ENCODE measurements around the gene JPH4.
"Not testable (repeated sequence)": the region's sequence is repeated elsewhere in the genome, so short reads cannot be mapped to it uniquely, and the experiment has no call there.

Gene JPH4

DNA sequence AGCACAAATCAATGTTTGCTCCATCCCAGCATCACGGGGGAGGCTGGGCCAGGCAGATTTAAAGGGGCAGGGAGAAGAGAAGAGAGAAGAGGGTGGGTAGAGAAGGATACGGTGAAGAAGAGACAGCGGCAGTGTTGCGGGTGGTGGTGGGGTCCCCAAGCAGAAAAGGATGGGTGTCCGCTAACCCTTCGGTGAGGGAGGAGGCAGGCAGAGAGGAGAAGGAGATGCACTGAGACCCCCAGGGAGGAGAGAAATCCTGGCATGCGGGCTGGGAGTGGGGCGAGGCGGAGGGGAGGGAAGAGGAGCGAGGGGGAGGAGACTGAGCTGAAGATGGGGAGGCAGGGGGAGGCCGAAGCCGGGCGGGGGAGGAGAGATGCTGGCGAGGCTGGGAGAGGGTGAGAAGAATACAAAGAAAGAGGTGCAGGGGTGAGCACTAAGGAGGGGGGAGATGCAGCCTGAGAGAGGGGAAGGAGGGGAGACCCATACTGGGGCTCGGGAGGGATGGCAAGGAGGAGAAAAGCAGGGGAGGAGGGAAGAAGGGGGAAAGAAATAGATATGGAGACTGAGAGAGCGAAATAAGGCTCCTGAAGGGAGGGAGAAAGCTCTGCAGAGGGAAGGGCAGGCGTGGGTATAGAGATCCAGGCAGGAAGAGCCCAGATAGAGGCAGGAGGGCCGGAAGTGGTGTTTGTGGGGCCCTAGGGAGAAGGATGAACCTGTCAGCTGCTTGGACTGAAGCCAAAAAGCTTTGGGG lies at the start of gene JPH4:
TSS of gene JPH4 (minus strand) at position 231 of the 751 bp plus-strand sequence. CDS start 1,337 bp downstream, outside the sequence.
- peak; percentile 22 for DNase-seq

DNA sequence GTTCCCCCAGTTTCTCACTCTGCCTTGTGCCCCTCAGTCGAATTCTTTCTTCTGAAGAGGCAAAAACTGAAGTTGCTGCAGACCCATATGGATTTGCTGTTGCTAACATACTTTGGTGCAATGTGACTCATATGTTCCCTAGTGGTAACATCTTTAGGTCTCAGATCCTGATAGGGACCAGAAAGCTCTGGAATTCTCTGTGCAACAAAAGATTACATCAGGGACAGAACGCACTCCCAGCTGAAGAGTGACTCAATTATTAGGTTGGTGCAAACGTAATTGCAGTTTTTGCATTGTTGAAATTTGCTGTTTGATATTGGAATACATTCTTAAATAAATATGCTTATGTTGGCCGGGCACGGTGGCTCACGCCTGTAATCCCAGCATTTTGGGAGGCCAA lies 49.4 kb upstream of the JPH4 start:
- DNase-seq, result no peak

DNA sequence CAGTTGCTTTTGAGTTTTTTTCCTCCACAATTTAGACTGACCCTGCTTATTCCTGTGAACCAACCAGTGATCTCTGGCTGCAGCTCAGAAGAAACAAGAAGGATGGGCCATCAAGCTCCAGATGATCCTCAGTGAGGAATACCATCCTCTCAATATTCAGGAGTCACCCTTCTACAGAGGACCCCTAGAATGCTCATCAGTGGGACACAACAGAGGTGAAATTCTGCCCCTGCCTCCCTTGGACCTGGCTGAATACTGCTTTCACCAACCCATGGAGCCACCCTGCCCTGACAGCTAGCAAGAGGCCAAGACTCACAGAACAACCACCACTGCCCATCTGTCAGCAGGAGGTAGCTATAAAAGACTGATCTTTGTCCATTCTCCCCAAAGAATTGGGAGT lies 48.4 kb upstream of the JPH4 start:
- no peak for DNase-seq

DNA sequence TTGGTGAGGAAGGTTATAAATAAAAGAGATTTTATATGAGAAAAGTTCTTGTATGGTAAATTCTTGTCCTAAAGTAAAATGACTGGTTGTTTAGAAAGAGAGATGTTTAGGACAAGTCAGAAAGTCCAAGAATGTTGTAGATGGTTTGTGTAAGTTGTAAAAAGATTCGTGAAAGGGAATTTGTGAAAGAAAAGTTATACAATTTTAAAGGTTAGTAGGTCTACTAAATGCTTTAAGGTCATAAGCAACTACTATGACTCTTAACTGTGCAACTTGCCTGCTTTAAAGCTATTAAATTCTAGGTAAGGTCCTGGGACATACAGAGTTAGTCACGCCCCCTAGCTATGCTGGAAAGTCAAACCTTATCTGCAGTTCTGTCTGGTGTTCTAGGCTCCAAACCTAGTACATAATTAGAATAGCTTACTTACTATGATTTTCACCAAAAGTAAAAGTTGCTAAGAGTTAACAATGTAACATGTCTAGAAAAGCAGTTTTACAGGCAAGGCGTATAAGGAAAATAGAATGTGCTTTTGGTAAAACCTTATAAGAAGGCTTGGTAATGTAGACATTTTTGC lies 46.3 kb upstream of the JPH4 start:
- no peak for DNase-seq

DNA sequence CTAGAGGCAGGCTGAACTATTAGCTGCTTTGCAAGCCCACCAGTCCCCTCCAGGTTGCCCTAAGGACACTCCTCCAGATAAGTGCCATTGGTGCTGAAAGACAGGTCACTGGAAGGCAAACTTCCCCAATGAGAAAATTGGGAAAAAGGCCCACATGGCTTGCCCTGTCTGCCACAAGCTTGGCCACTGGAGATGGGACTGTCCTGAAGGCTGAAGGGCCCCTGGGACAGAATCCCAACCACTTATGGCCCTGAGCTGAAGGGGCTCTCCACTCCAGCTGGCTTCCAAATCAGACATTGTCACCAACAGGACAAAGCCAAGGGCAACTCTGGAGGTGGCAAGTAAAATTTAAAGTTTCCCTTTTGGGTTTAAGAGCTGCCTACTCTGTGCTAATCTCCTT lies 45.4 kb upstream of the JPH4 start:
- DNase-seq, result no peak

DNA sequence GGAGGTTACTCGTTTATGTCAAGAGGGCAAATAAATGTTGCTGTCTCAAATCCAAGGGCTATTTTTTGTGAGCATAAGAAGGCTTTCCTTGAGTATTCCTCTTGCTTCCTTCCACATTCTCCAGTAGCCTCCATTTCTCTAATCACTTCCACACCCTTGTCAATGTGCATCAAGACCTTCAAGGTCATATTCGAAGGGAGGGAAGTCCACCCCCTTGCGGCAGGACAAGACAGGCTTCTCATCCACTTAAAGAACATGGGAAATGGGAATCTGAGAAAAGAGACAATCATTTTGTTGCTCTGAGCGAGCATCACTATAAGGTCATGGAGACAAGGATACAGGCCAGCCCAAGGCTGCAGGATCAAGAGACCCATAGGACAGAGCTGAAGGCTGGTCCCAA lies 44.4 kb upstream of the JPH4 start:
- no peak for DNase-seq

DNA sequence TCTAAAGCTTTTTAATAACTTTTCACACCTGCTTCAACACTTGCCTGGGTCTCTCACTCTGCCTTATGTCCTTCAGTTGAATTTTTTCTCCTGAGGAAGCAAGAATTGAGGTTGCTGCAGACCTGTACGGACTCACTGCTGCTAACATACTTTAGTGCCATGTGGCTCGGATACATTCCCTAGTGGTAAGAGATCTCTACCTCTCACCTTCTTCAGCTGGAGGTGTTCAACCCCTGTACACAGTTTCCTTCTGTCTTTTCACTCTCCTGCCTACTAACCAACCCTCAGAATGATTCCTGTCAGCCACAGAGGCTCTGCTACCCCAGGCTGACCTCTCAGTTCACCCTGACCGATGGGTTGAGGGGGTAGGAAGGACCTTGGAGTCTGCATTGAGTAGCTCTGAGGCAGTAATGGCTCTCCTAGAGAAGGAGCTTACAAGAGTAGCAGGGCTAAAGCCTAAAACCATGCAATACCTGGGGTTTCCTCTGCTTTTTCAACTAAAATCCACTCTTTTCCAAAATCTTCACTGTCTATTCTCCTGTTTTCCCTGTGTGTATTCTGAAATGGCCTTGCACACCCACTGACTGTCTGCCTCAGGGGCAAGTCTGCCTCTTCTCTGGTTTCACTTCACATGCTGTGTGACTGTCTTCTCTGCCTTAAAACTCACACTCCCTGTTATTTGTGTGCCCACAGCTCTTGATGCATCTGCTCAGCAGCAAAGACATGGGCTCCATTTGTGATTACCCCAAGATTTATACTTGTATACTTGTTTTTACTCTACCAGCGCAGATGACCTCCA lies 43.5 kb upstream of the JPH4 start:
- no peak for DNase-seq

DNA sequence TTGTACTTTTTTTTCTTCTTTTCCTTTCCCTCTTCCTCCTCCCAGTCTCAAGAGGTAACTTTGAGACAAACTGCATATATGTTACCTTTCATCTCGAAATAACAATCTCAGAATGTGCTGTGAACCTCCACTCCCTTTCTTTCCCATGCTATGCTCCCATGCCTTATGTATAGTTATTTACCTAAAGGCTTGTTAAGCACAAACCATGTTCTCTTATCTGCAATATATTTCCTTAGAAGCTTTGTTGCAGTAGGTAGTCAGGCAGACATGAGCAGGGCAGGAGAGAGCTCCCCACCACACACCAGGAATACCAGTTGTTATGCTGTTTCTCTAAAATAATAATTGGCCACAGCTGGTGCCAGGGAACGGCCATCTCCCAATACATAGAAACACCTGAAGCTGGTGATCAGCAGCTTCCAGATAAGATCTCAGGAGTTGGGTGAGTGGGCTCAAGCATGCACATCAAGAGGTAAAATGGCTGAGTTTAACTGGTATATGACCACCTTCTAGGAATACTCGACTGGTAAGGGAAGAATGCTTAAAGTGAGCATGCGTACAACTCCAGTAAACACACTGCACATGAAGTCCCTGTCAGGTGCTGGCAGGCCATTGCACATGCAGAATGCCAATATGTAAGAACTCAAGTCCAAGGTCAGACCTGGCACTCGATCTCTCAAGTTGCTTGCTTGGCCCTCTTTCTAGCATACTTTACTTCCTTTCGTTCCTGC lies 42.8 kb upstream of the JPH4 start:
- DNase-seq, result no peak

DNA sequence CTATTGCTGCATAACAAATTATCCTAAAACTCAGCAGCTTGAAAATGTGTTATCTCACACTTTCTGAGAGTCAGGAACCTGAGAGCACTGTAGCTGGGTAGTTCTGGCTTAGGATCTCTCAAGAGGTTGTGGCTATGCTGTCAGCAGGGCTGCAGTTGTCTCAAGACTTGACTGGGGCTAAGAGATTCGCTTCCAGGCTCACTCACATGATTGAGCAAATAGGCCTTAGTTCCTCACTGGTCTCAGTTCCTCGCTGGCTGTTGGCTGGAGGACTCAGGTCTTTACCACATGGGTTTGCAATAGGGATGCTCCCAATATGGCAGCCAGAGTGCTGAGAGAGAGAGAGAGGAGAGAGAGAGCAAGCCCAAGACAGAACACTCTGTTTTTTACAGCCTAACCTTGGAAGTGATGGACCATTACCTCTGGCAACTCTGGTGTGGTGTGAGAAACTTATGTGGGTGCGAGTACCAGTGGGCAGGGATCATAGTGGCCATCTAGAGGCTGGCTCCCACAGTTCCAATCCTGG lies 41.6 kb upstream of the JPH4 start:
- no peak for DNase-seq

DNA sequence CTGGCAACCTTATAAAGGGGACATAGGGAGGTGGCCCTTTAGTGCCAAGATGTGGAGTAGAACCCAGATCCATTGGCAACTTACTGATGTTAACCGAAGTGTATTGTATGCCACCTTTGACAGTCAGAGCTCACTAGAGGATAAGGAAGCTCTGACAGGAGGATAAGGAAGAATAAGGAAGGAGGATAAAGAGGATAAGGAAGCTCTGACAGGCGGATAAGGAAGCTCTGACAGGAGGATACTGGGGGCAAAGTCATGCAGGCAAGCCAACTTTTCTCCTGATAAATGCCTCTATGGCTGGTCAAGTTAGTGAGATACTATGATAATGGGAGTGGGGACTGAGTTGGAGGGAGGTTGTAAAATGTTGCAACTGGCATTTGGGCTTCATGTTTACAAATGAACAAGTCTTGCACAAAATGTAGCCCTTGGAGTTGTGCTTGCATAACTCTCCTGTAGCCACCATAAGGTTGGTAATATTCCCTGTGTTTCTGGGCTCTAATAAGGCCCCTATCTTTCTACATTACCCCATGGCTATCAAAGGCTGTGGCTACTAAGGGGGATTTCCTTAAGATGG lies 39.9 kb upstream of the JPH4 start:
- no peak for DNase-seq

DNA sequence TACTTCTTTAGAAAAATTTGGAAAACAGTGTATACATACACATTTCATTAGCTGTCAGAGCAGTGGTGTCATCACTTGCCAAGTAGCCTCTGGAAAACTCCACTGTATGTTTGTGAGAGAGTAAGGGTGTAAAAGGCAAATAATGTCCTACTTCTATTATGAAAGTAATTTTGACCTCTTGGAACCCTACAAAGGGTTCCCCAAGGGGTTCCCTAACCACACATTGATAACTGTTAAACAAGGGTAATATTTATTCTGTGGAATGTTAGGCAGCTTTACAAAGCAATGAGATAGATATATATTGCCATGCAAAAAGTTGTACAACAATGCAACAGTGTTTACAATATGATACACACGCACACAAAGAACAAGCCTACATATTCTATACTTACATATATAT lies 38.9 kb upstream of the JPH4 start:
- DNase-seq, result no peak

DNA sequence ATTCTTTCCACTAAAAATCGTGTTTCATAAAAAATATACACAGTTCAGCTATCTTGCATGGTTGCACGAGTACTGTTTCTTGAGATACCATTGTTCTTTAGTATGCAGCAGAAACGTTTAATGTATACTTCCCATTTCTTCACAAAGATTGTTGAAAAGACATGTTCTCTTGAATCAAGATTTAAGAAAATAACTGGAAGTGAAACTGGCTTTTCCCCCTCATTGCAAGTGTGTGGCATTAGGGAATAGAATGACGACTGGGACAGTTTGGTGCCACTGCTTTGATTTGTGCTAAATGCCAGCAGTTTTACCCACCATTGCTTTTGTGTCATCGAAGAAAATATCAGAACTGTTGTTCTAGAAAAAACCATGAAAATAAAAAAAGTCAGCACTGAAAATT lies 37.3 kb upstream of the JPH4 start:
- no peak for DNase-seq

DNA sequence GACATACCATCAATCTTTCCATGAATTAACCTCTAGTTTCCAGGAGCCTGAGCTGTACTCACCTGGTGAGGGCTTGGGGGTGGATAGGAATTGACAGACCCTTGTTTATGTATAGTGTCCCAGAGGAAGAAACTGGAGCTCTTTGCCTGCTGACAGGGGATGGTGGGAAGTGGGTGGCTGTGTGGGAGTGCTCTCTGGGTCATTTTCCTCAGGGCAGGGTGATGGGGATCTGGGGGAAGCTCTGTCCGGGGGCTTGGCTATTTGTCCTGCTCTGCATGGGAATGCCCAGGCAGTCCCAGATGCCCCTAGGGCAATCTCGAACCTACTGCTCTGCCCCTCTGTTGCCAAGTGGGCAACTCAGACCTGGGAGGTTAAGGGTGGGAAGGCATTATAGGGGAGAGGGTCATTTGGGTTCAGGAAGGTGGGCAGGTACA lies 35.8 kb upstream of the JPH4 start:
- DNase-seq, result no peak

DNA sequence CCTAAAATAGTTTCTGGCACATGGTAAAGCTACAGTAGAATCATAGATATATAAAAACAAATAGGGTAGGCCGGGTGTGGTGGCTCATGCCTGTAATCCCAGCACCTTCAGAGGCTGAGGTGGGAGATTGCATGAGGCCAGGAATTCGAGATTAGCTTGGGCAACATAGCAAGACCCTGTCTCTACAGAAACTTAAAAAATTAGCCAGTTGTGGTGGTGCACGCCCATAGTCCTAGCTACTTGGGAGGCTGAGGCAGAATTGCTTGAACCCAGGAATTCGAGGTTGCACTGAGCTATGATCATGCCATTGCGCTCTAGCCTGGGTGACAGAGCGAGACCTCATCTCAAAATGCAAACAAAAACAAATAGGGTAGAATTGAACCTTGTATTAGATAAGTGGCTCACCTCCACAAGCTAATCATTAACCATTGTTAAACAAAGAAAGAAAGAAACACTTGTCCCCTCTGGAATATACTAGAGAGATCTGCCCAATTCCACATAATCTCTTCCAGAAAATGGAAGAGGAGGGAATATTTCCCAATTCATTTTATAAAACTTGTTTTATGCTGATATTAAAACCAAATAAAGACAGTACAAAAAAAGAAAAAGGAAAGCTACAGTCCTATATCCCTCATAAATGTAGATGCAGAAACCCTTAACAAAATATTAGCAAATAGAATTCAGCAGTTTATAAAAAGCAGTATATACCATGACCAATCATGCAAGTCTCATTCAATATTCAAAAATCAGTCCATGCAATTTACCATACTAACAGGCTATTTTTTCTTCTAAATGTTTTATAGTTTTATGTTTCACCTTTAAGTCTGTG lies 34.9 kb upstream of the JPH4 start:
- no peak for DNase-seq

DNA sequence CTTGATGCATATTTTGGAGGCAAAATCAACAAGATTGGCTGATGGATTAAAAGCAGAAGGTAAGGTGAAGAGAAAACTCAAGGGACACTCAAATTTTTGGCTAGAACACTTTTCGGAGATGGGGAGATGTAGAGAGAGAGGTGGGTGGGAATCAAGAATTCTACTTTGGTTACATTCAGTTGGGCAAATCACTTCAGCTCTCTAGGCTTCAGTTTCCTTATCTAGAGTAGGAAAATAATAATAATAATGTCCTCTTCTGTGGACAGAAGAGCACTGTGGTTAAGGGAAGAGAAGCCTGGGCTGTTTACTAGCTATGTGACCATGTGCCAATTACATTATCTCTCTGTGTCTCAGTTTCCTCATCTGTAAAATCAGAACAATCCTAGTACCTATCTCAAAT lies 34.2 kb upstream of the JPH4 start:
- no peak for DNase-seq

DNA sequence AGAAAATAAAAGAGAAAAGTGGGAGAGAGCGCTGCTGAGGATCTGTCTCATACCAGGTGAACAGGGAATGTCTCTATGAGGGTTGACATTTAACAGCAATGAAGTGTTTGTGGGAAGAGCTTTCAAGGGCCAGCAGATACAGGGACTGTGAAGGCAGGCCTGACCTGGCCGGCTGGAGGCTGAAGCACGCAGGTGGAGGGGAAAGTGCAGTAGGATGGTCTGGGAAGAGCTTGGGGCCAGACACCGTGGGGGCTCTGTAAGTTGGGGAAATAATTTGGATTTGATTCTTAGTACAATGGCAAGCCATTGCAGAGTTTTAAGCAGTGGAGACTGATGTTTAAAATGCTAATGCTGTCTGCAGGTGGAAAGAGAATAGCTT lies 33.8 kb upstream of the JPH4 start:
- DNase-seq, result no peak

DNA sequence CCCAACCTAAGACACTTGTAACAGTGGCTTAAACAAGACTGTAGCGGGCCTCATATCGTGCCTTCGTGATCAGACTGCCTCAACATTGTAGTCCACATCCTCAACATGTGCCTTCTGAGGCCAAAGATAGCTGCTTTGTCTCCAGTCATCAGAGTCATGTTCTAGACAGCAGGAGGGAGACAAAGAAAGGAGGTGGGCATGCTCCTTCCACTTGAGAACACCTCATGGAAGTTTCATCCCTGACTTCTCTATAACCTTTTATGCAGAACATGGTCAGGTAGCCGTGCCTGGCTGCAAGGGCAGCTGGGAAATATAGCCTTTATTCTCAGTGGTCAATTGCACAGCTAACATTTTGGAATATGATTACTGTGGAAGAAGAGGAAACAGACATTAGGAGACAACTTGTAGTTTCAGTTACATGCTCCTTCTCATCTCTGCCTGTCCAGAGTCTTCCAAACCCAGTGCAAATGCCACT lies 32.3 kb upstream of the JPH4 start:
- DNase-seq, result no peak

DNA sequence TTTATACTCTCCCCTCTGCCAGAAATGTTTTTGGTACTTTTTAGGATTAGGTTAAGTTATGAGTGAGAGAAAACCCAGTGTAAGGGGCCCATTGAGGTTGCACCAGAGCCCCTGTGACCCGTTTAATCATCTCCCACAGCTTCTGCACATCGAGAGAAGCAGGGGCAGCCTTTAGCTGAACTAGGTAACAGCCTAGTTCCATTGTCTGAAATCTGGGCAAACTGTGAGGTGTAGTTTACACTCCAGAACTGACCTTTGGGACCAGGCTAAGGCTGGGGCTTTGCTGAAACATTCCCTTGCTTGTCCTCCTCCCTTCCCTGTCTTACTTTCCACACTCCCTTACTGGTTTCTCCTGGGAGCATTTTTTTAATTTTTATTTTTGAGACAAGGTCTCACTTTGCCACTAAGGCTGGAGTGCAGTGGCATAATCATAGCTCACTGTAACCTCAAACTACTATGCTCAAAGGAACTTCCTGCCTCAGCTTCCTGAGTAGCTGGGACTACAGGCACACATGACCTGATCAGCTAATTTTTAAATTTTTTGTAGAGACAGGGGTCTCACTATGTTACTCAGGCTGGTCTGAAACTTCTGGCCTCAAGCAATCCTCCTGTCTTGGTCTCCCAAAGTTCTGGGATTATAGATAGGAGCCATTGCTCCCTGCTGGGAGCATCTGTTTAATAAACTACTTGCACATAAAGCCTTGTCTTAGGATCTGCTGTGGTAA lies 31.7 kb upstream of the JPH4 start:
- no peak for DNase-seq

DNA sequence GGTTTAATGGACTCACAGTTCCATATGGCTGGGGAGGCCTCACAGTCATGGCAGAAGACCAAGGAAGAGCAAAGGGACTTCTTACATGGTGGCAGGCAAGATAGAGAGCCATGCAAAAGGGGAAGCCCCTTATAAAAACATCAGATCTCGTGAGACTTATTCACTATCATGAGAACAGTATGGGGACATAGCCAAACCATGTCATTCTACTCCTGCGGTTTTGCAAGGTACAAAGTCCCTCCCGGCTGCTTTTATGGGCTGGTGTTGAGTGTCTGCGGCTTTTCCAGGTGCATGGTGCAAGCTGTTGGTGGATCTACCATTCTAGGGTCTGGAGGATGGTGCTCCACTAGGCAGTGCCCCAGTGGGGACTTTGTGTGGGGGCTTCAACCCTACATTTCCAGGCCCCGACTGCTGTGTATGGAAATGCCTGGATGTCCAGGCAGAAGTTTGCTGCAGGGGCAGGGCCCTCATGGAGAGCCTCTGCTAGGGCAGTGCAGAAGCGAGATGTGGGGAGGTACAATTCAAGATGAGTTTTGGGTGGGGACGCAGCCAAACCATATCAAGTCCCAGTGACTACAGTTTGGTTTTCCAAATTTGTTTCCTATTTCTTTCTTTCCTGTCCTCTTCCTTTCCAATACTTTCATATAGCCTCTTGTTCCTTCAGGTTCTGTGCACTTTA lies 31.0 kb upstream of the JPH4 start:
- not testable (repeated sequence) for DNase-seq

DNA sequence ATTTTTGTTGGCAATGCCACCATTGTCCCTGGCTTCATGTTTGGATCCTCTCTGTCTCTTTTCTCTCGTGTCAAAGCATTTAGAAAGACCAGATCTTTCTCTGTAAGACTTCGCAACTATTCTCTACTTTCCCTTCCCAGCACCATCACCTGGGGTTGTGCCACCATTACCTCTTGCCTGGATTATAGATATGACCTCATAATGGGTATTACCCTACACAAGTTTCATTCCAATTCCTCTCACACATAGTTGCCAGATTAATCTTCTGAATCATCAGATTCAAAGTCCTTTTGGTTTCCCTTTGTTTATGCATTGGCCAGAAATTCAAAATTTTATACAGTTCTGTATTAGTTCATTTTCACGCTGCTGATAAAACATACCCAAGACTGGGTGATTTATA lies 30.4 kb upstream of the JPH4 start:
- DNase-seq, result no peak
